SK-N-SH (cell line): ENCODE data around the gene TMEM132D. TPM values are rescaled to one million over a fixed set of nuclear protein-coding genes. Genes with fewer than 3 reads are reported as not detected.

Experiments
- CTCF ChIA-PET: fragments of 300-600, 350-600 bp; formaldehyde crosslinking; extraction: SDS; loops from one replicate; lab custom pipeline; 2021; lab: Yijun Ruan, JAX
- POLR2A ChIA-PET: fragments of 350-600 bp; sonication (Branson Sonifier 250); formaldehyde crosslinking; extraction: SDS; loops from one replicate; lab custom pipeline; 2020; ENCODE audit warnings: antibody characterized with exemption, inconsistent platforms; lab: Yijun Ruan, JAX
- DNase-seq: peaks from one replicate; pipeline ENCODE4 v3.0.0; 2012
- H2AFZ ChIP-seq: fragments of 200-600 bp; sonication (generic); 2 replicates; pipeline ENCODE4 v1.8.1; 2016; ENCODE audit warnings: antibody characterized with exemption, mild to moderate bottlenecking, low read depth
- H3F3A ChIP-seq: fragments of 200-600 bp; sonication (generic); replicated peaks from 2 replicates; pipeline ENCODE3; 2016; ENCODE audit warnings: antibody characterized with exemption, mild to moderate bottlenecking; ENCODE audit not compliant: insufficient read depth
- H3K27ac ChIP-seq, 2 experiments: fragments of 200-500 bp in 1 of 2; fragments of 200-600 bp in 1 of 2; sonication (Bioruptor generic) in 1 of 2; sonication (generic), shearing (Covaris generic) in 1 of 2; 2 replicates each; pipeline versions ENCODE4 v1.5.1 to v1.6.1; 2014 to 2016; ENCODE audit warnings: low read depth in 2 of 2, inconsistent platforms in 1 of 2, low read length in 1 of 2, mild to moderate bottlenecking in 1 of 2, mixed read lengths in 1 of 2
- H3K27me3 ChIP-seq: fragments of 200-600 bp; sonication (generic), shearing (Covaris generic); 2 replicates; pipeline ENCODE4 v1.6.1; 2016; ENCODE audit warnings: mixed run types; ENCODE audit not compliant: insufficient read depth
- H3K36me3 ChIP-seq, 2 experiments: fragments of 200-500 bp in 1 of 2; fragments of 200-600 bp in 1 of 2; sonication (Bioruptor generic) in 1 of 2; sonication (generic) in 1 of 2; replicated peaks in 1 of 2; 2 replicates each; pipeline versions ENCODE3 to v1.5.1; 2014 to 2016; ENCODE audit warnings: low read length in 1 of 2, mild to moderate bottlenecking in 1 of 2; ENCODE audit not compliant: insufficient read depth in 2 of 2, control insufficient read depth in 1 of 2
- H3K4me1 ChIP-seq, 2 experiments: fragments of 200-500 bp in 1 of 2; fragments of 200-600 bp in 1 of 2; sonication (Bioruptor generic) in 1 of 2; sonication (generic), shearing (Covaris generic) in 1 of 2; 2 replicates each; pipeline versions ENCODE4 v1.5.1 to v1.6.1; 2014 to 2016; ENCODE audit warnings: low read depth in 1 of 2, low read length in 1 of 2, mixed run types in 1 of 2; ENCODE audit not compliant: insufficient read depth in 2 of 2, control insufficient read depth in 1 of 2
- H3K4me2 ChIP-seq: fragments of 200-600 bp; sonication (generic), shearing (Covaris generic); 2 replicates; pipeline ENCODE4 v1.6.1; 2017; ENCODE audit warnings: mixed run types
- H3K4me3 ChIP-seq, 2 experiments: fragments of 200-500 bp in 1 of 2; fragments of 200-600 bp in 1 of 2; sonication (Bioruptor generic) in 1 of 2; sonication (generic), shearing (Covaris generic) in 1 of 2; 2 replicates each; pipeline versions ENCODE4 v1.5.1 to v1.8.1; 2014 to 2016; ENCODE audit warnings: low read depth in 2 of 2, inconsistent platforms in 1 of 2, low read length in 1 of 2, mild to moderate bottlenecking in 1 of 2, mixed read lengths in 1 of 2, moderate library complexity in 1 of 2
- H3K79me2 ChIP-seq: fragments of 200-600 bp; sonication (generic); 2 replicates; pipeline ENCODE4 v1.8.1; 2017; ENCODE audit warnings: mild to moderate bottlenecking; ENCODE audit not compliant: insufficient read depth
- H3K9ac ChIP-seq: fragments of 200-600 bp; sonication (generic); 2 replicates; pipeline ENCODE4 v1.6.1; 2017; ENCODE audit warnings: mixed run types
- H3K9me2 ChIP-seq: fragments of 200-600 bp; sonication (generic); 2 replicates; pipeline ENCODE4 v1.6.1; 2017; ENCODE audit warnings: mixed run types
- H3K9me3 ChIP-seq: fragments of 200-600 bp; sonication (generic); 2 replicates; pipeline ENCODE4 v1.6.1; 2017; ENCODE audit warnings: mixed run types, mild to moderate bottlenecking, moderate library complexity
- H4K20me1 ChIP-seq: fragments of 200-600 bp; sonication (generic); 2 replicates; pipeline ENCODE4 v1.6.1; 2017; ENCODE audit warnings: mild to moderate bottlenecking, mixed run types; ENCODE audit not compliant: insufficient read depth
- CHD2 ChIP-seq: fragments of 150-350 bp; IDR thresholded peaks from 2 replicates; pipeline ENCODE4 v1.6.1; 2018; ENCODE audit warnings: low read length; ENCODE audit not compliant: partially characterized antibody
- EP300 ChIP-seq, 2 experiments: IDR thresholded peaks; 2 replicates each; pipeline versions ENCODE4 v1.4.0 to v1.6.1; 2012; ENCODE audit warnings: borderline replicate concordance in 1 of 2, low read depth in 1 of 2, low read length in 1 of 2
- FOXJ3 ChIP-seq: sonication (generic); formaldehyde crosslinking; IDR thresholded peaks from 2 replicates; pipeline ENCODE4 v1.5.1; 2020; ENCODE audit warnings: mild to moderate bottlenecking, missing genetic modification reagents
- GABPA ChIP-seq: IDR thresholded peaks from 2 replicates; pipeline ENCODE4 v1.4.0; 2012; ENCODE audit warnings: low read depth, mild to moderate bottlenecking
- JUND ChIP-seq: IDR thresholded peaks from 2 replicates; pipeline ENCODE4 v1.4.0; 2012
- MAX ChIP-seq: IDR thresholded peaks from 2 replicates; pipeline ENCODE4 v1.4.0; 2012; ENCODE audit warnings: low read depth
- MXI1 ChIP-seq: IDR thresholded peaks from 2 replicates; pipeline ENCODE4 v1.6.1; 2012; ENCODE audit warnings: mild to moderate bottlenecking, low read depth, low read length, improper control_type of control experiment
- NFIC ChIP-seq: IDR thresholded peaks from 2 replicates; pipeline ENCODE4 v1.4.0; 2012; ENCODE audit warnings: borderline replicate concordance
- NRF1 ChIP-seq: IDR thresholded peaks from 2 replicates; pipeline ENCODE4 v1.6.1; 2012; ENCODE audit warnings: low read depth, mild to moderate bottlenecking, low read length
- RCOR1 ChIP-seq: fragments of 150-350 bp; IDR thresholded peaks from 2 replicates; pipeline ENCODE4 v1.6.1; 2017; ENCODE audit warnings: antibody characterized with exemption, low read length
- REST ChIP-seq: IDR thresholded peaks from 2 replicates; pipeline ENCODE4 v1.6.1; 2012; ENCODE audit warnings: mild to moderate bottlenecking, low read depth, low read length, moderate library complexity
- RFX5 ChIP-seq: IDR thresholded peaks from 2 replicates; pipeline ENCODE4 v1.6.1; 2012; ENCODE audit warnings: mild to moderate bottlenecking, improper control_type of control experiment, low read length
- RXRA ChIP-seq: IDR thresholded peaks from 2 replicates; pipeline ENCODE4 v1.4.0; 2012; ENCODE audit warnings: low read depth, mild to moderate bottlenecking, borderline replicate concordance
- SMC3 ChIP-seq: IDR thresholded peaks from 2 replicates; pipeline ENCODE4 v1.6.1; 2012; ENCODE audit warnings: low read depth, low read length, improper control_type of control experiment
- TAF1 ChIP-seq: IDR thresholded peaks from 2 replicates; pipeline ENCODE4 v1.6.1; 2012; ENCODE audit warnings: low read depth, mild to moderate bottlenecking, low read length, moderate library complexity, borderline replicate concordance
- TCF12 ChIP-seq: IDR thresholded peaks from 2 replicates; pipeline ENCODE4 v1.4.0; 2012
- YY1 ChIP-seq: IDR thresholded peaks from 2 replicates; pipeline ENCODE4 v1.4.0; 2012; ENCODE audit warnings: low read depth, mild to moderate bottlenecking
- ZBTB33 ChIP-seq: IDR thresholded peaks from 2 replicates; pipeline ENCODE4 v1.4.0; 2012; ENCODE audit warnings: low read depth, borderline replicate concordance
- WGBS: methylation state at CpG from one replicate; pipeline ENCODE4 v1.1.6; 2017; ENCODE audit warnings: low lambda C conversion rate; 5-methylcytosine and 5-hydroxymethylcytosine counted together
- polyA plus RNA-seq, 3 experiments: library from polyadenylated mRNA; depleted of rRNA; stranded (reverse); fragments of >200 nt; gene quantifications; 2 replicates each; pipeline ENCODE4 v1.2.3, GENCODE V29; 2012
- TF ChIP-seq, protein P1 (sequence below): fragments of 150-350 bp; IDR thresholded peaks from 2 replicates; pipeline ENCODE4 v1.6.1; 2017; ENCODE audit warnings: antibody characterized with exemption, low read length, low read depth, borderline replicate concordance
- TF ChIP-seq, protein P2 (sequence below): fragments of 150-350 bp; IDR thresholded peaks from 2 replicates; pipeline ENCODE4 v1.6.1; 2016; ENCODE audit warnings: mild to moderate bottlenecking, low read depth, low read length
- TF ChIP-seq, protein P3 (sequence below): IDR thresholded peaks from 2 replicates; pipeline ENCODE4; 2012

The TMEM132D gene
- polyA plus RNA-seq, 1 of the 3 experiments (the other 2 are of a cell fraction): not detected

DNA sequence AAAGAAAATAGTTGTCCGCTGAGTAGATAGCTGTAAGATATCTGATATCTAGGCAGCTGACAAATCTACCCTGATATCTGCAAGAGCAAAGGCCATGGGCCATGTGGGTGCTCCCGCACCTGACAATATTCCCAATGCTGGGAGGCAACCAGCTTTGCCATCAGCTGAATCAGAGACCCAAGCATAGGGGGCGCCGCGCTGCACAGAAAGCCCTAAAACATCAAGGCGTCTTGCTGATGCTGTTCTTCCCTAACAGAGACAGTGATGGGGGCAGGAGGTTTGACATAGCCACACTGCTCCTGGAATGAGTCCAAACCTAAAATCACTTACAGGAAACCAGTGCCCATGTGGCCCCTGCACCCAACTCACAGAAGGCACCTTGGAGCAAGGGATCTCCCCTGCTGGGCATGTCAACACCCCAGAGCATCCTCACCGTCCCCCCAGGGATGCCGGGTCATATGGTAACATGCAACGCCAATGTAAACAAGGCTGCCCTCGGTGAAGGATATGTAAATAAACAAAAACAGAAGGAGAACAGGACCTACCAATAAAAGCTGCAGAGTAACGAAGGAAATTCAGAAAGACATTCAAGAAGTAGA lies 199.5 kb downstream of the TMEM132D start (continued):
- TF ChIP-seq RFX5: no peak
- TF ChIP-seq JUND: no peak
- no peak for TF ChIP-seq TAF1
- TF ChIP-seq, protein P1, sequence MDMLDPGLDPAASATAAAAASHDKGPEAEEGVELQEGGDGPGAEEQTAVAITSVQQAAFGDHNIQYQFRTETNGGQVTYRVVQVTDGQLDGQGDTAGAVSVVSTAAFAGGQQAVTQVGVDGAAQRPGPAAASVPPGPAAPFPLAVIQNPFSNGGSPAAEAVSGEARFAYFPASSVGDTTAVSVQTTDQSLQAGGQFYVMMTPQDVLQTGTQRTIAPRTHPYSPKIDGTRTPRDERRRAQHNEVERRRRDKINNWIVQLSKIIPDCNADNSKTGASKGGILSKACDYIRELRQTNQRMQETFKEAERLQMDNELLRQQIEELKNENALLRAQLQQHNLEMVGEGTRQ: no peak
- no peak for TF ChIP-seq MAX
- TF ChIP-seq, all 33 proteins: peak for 0

DNA sequence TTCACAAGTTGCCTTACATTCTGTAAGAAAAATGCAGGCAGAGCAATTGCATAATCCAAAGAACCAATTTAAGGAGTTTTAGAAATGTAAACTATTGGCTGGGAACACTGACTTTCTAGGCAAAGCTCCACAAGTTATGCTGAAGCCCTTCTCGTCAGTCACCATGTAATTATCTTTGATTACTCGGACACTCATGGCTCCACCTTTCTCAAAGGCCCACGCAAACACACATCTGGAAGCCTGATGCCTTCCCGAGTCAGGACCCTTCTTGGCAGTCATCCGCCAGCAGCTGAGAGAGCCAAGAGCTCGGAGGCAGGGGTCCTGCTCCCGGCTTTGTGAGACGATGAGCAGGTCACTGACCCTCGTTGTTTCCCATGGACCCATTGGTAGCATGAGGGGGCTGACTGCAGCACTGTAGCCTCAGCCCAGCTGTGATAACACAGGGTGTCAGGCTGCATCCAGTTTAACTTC lies 202.2 kb downstream of the TMEM132D start:
- Histone ChIP-seq H4K20me1 (no peaks in the 10 kb centered on the region), H3F3A (no peaks in the 10 kb centered on the region), H3K4me3 (no peak overlapping the region), H3K79me2 (no peaks in the 10 kb centered on the region), H3K9me3 (peaks cover 7% of the 10 kb centered on the region; the same call in 1 of the 2 replicates), H3K4me1 (no peaks in the 10 kb centered on the region), H3K27me3 (no peaks in the 10 kb centered on the region), H3K36me3 (no peaks in the 10 kb centered on the region), H3K9me2 (no peaks in the 10 kb centered on the region), H3K4me2 (no peak overlapping the region), H3K9ac (no peak overlapping the region), H3K27ac (no peak overlapping the region), H2AFZ (no peak overlapping the region)
- CTCF ChIA-PET: no interaction called here
- no peak for DNase-seq
- 40% methylated on average over 5 of the region's 9 CpGs for WGBS
- POLR2A ChIA-PET: no interaction called here
- TF ChIP-seq RXRA (no peak), ZBTB33 (no peak), YY1 (no peak), RFX5 (no peak), RCOR1 (no peak), GABPA (no peak), TCF12 (no peak), REST (no peak), FOXJ3 (CRISPR knock-in tag) (no peak), EP300 (IDR thresholded peaks at IDR 0.05; ENCODE audit: borderline replicate concordance in 1 of 2, low read depth in 1 of 2, low read length in 1 of 2) (no peak), SMC3 (no peak), NFIC (no peak), MXI1 (no peak), MAX (no peak), CHD2 (no peak), NRF1 (no peak)
- TF ChIP-seq, protein P1: no peak
- TF ChIP-seq, protein P2, sequence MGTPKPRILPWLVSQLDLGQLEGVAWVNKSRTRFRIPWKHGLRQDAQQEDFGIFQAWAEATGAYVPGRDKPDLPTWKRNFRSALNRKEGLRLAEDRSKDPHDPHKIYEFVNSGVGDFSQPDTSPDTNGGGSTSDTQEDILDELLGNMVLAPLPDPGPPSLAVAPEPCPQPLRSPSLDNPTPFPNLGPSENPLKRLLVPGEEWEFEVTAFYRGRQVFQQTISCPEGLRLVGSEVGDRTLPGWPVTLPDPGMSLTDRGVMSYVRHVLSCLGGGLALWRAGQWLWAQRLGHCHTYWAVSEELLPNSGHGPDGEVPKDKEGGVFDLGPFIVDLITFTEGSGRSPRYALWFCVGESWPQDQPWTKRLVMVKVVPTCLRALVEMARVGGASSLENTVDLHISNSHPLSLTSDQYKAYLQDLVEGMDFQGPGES: no peak
- TF ChIP-seq, protein P3, sequence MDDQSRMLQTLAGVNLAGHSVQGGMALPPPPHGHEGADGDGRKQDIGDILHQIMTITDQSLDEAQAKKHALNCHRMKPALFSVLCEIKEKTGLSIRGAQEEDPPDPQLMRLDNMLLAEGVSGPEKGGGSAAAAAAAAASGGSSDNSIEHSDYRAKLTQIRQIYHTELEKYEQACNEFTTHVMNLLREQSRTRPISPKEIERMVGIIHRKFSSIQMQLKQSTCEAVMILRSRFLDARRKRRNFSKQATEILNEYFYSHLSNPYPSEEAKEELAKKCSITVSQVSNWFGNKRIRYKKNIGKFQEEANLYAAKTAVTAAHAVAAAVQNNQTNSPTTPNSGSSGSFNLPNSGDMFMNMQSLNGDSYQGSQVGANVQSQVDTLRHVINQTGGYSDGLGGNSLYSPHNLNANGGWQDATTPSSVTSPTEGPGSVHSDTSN: no peak
